NCI-H2171 (cell line): ENCODE results near the gene ZHX3.
A peak's percentile ranks its signal among the peaks of the same experiment; 100 is the strongest.
"Not testable (repeated sequence)": the region's sequence is repeated elsewhere in the genome, so short reads cannot be mapped to it uniquely, and the experiment has no call there.

ENCODE experiments used
- DNase-seq: peaks from one replicate; lab custom pipeline; 2025; lab: John Stamatoyannopoulos, UW

ZHX3 gene

DNA sequence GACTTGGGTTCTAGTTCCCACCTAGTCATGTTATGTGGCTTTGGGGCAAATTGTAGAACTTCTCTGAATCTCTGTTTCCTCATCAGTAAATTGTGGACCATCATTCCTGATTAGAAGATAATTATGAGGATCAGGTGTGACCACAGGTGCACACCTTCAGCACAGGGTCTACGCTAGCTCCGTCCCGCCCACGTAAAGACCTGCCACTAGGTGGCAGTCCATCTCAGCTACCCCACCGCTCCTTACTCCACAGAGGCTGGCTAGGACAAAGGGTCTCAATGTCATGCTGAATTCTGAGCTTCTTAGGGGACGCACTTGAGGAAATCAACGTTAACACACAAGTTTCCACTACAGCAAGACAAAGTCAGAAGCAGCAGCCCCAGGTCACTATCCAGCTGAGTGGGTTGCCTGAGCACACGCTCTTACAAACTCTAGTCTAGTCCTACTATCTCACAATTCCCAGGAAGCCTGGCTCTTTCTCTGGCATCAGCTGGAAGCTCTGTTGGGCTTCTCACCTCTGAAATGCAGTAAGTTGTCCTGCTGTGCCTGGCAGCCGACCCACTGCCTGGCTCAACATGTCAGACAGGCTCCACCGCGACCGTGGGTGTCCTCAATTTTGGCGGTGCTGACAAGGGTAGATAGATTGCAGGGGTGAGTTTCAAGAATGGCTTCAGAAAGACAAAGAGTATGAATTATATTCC lies 182.2 kb downstream of the ZHX3 start:
- DNase-seq, result peak; percentile 27

DNA sequence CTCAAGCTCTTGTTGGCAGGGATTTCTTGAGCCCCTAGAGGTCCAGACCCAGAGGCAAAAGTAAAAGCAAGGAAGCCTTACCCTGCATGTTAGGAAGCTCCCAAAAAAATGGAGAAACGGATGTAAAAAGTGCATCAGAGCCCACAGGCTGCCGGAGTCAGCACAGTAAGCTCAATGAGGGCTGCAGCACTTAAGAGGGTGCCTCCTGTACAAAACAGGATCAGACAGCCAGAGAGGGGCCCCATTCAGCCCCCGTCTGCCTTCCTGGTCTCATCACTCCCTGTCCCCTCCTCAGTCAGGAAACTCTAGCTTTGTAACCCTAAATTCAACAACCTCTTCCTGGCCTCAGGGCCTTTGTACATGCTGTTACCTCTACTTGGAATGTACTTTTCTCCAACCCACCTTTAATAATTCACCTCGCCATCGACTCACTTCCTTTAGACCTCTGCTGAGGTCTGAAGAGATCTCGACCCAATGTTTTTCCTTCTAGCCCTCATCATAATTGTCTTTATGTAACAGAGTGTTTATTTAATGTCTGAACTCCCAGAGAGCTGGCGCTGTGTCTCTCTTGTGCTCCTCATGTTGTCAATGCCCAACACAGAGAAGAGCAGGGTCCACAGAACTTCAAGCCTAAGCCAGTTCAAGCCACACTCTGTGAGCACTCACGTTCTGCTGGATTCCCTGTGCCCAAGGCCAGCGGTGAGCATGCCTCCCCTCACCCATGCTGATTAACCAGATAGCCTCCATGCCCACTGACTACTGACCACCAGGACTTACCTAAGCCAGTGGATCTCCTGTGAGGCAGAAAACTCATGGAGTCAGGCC lies 183.0 kb downstream of the ZHX3 start:
- no peak for DNase-seq

DNA sequence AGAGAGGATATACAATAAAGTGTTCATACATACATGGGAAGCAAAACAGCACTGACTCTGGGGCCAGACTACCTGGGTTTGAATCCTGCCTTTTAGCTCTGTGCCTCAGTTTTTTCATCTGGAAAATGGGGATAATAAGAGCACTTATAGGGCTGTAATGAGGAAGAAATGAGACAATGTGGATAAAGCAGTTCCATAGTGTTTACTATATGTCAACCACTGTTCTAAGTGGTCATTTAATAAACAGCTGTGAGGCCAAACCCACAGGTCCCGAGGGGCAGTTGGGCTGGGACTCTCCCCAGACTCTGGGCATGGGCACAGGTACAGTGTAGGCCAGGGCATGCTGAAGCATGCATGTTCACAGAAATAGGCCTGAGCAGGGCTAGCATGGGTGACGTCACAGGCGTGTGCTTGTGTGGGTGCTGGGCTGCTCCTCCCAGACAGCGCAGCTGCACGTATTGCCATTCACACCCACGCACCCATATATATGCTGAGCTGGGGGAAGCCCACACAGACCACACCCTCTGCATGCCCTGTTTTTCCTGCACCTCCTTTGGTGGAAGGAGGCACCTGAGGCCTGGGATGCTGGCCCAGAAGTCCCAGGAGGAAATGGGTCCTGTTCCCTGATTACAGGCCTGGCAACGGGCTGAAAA lies 183.7 kb downstream of the ZHX3 start:
- DNase-seq, result no peak

DNA sequence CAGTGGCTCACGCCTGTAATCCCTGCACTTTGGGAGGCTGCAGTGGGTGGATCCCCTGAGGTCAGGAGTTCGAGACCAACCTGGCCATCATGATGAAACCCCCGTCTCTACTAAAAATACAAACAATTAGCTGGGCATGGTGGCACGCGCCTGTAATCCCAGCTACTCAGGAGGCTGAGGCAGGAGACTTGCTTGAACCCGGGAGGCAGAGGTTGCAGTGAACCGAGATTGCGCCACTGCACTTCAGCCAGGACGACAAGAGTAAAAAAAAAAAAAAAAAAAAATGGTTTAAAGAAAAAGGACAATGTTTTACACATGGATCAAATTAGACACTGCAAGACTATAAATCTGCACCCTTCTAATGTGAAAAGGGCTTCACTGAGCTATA lies 185.1 kb downstream of the ZHX3 start:
- DNase-seq, result not testable (repeated sequence)

DNA sequence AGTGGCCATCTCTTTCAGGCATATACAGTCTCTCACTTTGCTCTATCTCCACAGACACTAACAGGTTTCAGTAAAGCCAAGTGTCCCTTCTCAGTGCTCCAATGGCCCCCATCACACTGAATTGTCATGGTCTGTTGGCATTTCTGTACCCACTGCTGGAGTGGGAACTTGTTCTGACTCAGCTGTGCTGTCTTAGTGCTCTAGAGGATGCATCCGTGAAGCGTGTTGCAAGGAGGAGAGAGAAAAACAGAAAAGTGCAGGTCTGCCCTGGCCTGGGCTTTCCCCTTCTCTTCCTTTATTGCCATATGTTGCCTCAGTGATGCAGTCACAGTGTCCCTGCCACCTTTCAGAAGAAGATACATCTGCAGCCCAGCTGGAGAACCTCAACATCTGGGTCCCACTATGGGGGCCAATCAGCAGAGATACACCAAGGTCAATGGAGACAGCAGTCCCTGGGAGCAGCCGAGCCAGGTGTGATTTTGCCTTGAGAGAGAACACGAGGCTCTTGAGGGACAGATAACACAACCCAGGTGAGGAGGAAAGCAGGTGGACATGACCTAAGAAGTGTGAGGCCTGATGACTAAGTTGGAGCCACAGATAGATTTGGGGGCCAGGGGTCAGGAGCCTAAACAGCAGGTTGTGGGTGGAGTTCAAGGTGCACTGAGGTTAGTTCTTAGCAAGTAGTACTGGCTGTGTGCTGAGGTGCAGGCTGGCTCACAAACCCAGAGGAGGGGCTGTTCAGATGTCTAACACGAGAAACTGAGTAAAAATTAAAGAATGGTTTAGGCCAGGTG lies 185.7 kb downstream of the ZHX3 start:
- no peak for DNase-seq
